ENCODE data around the gene MRPL36. TPM values are rescaled to one million over a fixed set of nuclear protein-coding genes. Genes with fewer than 3 reads are reported as not detected.

Gene MRPL36
- total and polyA plus RNA-seq, 2 donors from 2014 or later: 29.6 to 96.7 TPM

GRCh38 chr5:1776831-1777230 lies 22.8 kb downstream of the MRPL36 start:
- no peak for TF ChIP-seq CTCF (IDR thresholded peaks at IDR 0.05; ENCODE audit: borderline replicate concordance, extremely low read depth, insufficient read depth)
- Histone ChIP-seq H3K36me3 (ENCODE audit: control insufficient read depth in 2 of 3, insufficient read depth in 3 of 3, low read length in 3 of 3) (no peaks in the 10 kb centered on the region), H3K27me3 (ENCODE audit: control insufficient read depth, insufficient read depth, low read length) (no peaks in the 10 kb centered on the region), H3K27ac (ENCODE audit: low read depth in 2 of 2, low read length in 2 of 2) (no peak overlapping the region), H3K9me3 (ENCODE audit: control insufficient read depth in 2 of 3, insufficient read depth in 1 of 3, low read length in 3 of 3) (no peaks in the 10 kb centered on the region), H3K4me3 (ENCODE audit: low read length in 3 of 3) (no peak overlapping the region), H3K9ac (ENCODE audit: low read length in 3 of 3) (no peak overlapping the region), H3K4me1 (ENCODE audit: control insufficient read depth in 2 of 3, insufficient read depth in 2 of 3, low read depth in 1 of 3, low read length in 3 of 3) (no peaks in the 10 kb centered on the region)
- DNase-seq (peak in 1 of 5 donors; percentile 48), FAIRE-seq (no peak)
- intact Hi-C loops (cut with DNase I): no loop called here

GRCh38 chr5:1772634-1773033 lies 27.0 kb downstream of the MRPL36 start:
- FAIRE-seq: no peak
- Histone ChIP-seq H3K36me3 (ENCODE audit: control insufficient read depth in 2 of 3, insufficient read depth in 3 of 3, low read length in 3 of 3) (no peaks in the 10 kb centered on the region), H3K4me3 (ENCODE audit: low read length in 3 of 3) (no peak overlapping the region), H3K27me3 (ENCODE audit: control insufficient read depth, insufficient read depth, low read length) (no peaks in the 10 kb centered on the region), H3K9me3 (ENCODE audit: control insufficient read depth in 2 of 3, insufficient read depth in 1 of 3, low read length in 3 of 3) (no peaks in the 10 kb centered on the region), H3K9ac (ENCODE audit: low read length in 3 of 3) (no peak overlapping the region), H3K4me1 (ENCODE audit: control insufficient read depth in 2 of 3, insufficient read depth in 2 of 3, low read depth in 1 of 3, low read length in 3 of 3) (no peaks in the 10 kb centered on the region), H3K27ac (ENCODE audit: low read depth in 2 of 2, low read length in 2 of 2) (no peak overlapping the region)
- no peak for TF ChIP-seq CTCF (IDR thresholded peaks at IDR 0.05; ENCODE audit: borderline replicate concordance, extremely low read depth, insufficient read depth)
- intact Hi-C loops (cut with DNase I): no loop called here
- peak in 2 of 5 donors; percentile 64 to 75 for DNase-seq

GRCh38 chr5:1771149-1772065 lies 28.2 kb downstream of the MRPL36 start:
- no peak for FAIRE-seq
- intact Hi-C loops (cut with DNase I): no loop called here
- no peak for TF ChIP-seq CTCF (IDR thresholded peaks at IDR 0.05; ENCODE audit: borderline replicate concordance, extremely low read depth, insufficient read depth)
- Histone ChIP-seq H3K9me3 (ENCODE audit: control insufficient read depth in 2 of 3, insufficient read depth in 1 of 3, low read length in 3 of 3) (no peaks in the 10 kb centered on the region), H3K4me3 (ENCODE audit: low read length in 3 of 3) (no peak overlapping the region), H3K9ac (ENCODE audit: low read length in 3 of 3) (no peak overlapping the region), H3K27me3 (ENCODE audit: control insufficient read depth, insufficient read depth, low read length) (no peaks in the 10 kb centered on the region), H3K36me3 (ENCODE audit: control insufficient read depth in 2 of 3, insufficient read depth in 3 of 3, low read length in 3 of 3) (no peaks in the 10 kb centered on the region), H3K4me1 (ENCODE audit: control insufficient read depth in 2 of 3, insufficient read depth in 2 of 3, low read depth in 1 of 3, low read length in 3 of 3) (no peaks in the 10 kb centered on the region), H3K27ac (ENCODE audit: low read depth in 2 of 2, low read length in 2 of 2) (no peak overlapping the region)
- peak in 2 of 5 donors; percentile 24 to 46 for DNase-seq
